NCI-H748 (cell line): ENCODE data around the gene GGA1.

Source experiments
- DNase-seq: peaks from one replicate; lab custom pipeline; 2025; ENCODE audit not compliant: unreplicated experiment; lab: John Stamatoyannopoulos, UW

The GGA1 gene, protein sequence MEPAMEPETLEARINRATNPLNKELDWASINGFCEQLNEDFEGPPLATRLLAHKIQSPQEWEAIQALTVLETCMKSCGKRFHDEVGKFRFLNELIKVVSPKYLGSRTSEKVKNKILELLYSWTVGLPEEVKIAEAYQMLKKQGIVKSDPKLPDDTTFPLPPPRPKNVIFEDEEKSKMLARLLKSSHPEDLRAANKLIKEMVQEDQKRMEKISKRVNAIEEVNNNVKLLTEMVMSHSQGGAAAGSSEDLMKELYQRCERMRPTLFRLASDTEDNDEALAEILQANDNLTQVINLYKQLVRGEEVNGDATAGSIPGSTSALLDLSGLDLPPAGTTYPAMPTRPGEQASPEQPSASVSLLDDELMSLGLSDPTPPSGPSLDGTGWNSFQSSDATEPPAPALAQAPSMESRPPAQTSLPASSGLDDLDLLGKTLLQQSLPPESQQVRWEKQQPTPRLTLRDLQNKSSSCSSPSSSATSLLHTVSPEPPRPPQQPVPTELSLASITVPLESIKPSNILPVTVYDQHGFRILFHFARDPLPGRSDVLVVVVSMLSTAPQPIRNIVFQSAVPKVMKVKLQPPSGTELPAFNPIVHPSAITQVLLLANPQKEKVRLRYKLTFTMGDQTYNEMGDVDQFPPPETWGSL

DNA sequence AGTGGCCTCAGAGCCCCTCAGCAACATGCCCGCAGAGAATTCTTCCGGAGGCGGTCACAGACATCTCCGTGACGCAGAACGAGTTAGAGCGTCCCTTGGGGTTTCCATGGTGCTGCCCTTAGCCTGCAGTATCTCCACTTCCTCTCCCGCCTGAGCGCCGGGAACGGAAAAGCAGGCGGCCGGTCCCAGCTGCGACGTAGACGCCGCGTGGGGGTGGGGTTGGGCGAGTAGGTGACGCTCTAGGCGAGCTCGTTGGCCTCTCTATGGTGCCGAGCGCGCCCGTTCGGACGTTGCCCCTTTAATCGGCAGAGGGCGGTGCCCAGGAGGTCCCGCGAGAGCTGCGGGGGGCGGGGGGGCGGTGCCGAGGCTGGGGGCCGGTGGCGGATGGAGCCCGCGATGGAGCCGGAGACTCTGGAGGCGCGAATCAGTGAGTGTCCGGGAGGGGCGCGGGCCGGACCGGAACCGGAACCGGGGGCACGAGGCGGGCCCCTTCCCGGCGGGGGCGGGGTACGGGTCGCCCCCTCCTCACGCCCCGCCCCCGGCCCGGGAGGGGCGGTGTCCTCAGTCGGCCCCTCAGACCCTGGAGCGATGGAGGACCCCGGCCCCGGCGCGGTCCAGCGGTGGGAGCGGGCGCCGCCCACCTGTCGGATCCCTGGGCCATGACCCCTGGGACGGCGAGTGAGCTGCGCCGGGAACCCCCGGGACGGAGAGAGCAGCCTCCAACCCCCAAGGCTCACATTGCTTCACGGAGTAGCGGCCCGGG, at the start of gene GGA1:
Gene GGA1 (plus strand): TSS at position 358 of the 763 bp plus-strand sequence. CDS start 27 bp downstream, at position 385.
- DNase-seq = peak; percentile 96

DNA sequence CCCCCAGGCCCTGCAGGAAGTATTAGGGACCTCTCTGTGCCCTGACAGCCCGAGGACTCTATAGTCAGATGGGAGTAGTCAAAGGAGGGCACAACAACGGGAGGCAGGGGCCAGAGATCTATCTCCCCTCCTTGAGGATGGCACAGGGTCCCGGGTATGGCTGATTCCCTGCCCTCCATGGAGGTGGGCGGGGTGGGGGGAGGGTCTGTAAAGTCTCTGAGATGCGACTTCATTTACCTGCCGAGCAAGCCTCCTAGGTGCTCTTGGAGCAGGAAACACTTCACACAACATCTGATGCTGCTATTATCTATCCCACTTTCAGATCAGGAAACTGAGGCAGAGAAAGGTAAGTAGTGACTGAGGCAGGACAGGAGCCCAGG, 49.1 kb upstream of the GGA1 start:
- DNase-seq = no peak

DNA sequence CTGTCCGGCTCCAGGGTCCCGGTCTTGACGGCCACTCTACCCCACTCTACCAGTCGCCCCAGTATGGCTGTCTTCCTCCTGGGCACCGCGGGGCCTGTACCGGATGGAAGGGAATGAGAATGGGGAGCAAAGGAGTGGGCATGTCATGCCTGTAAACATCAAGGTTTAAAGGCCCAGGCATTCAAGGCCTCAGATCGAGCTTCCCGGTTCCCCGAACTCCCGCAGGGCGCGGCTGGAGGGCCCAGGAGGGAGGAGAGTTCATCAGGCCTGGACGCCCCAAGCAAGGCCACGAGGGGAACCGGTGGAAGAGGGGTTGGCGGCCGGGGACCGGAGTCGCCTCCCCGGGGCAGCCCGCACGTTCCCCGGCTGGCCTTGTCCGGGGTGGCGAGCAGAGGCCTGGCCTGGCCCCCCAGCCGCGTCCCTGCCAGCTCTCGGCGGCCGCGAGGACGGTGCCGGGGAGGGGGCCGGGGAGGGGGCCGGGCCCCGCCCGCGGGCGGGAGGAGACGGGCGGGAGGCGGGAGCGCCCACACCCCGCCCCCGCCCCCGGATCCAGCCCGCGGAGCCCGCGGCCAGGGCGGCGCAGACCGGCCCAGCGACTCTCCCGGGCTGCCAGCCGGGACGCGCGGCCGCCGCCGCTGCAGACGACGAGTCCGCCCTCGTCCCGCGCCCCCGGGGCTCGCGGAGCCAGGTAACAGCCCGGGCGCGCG, 48.6 kb upstream of the GGA1 start, which contains the start of gene CDC42EP1:
Gene CDC42EP1 (plus strand): TSS at position 580 of the 707 bp plus-strand sequence. CDS start 5,870 bp downstream, outside the sequence.
- no peak for DNase-seq

DNA sequence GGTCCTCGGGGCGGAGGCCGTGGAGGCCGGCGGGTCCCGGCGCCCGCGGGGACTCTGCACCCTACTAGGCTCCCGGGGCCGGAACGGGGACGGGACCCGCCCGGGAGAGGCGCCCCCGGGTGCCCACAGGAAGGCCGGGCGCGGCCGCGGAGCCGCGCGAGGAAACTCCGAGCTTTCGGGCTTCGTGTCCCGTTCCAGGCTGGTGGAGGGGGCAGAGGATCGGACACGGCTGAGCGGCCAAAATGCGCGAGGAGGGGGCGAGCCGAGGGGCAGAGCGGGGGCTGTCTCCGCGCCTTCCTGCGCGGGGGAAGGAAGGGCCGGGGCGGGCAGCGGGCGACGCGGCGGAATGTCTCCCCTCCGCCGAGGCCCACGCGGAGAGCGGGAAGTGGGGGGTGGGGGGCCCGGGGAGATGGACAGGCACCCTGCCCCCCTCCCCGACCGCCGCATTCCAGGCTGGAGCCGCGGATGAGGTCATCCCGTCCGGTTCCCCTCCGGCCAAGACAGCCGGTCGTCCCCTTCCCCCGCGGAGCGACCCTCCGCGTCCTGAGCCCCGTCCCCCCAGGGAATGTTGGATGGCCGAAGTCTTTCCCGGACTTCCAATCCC, 47.9 kb upstream of the GGA1 start:
- no peak for DNase-seq

DNA sequence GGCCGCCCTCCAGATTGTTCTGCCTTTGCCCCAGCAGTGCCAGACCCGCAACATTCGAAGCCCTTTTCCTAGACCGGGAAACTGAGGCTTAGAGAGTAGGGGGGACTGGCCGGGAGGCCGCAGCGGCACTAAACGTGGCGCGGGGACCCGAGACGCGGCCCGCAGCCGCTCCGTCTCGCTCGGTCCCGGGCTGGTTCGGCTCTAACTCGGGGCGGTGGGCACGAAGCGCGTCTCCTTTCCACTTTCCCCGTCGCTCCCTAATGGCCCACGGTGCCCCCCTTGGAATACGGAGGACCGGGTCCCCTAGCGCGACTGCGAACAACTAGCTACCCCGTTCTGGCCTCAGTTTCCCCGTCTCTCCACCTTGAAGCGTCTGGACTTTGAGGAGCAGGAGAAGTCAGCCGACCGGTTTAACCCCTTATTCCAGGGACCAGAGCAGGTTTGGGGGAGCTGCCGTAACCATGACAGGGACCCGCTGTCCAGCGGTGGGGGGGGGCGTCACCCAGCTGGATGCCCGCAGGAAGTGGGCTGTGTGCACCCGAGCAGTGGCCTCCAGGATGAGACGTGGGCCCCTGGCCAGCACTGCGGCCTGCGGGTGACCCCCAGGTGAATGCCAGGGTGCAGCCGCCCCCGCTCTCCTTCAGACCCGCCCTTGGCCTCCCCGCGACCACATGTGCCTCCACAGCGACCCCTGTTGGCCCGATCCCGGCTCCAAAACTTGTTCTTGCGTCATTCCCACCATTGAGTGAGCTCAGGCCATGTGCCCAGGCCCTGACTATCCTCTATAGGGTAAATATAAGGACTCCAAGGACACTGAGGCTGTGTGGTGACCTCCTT, 47.2 kb upstream of the GGA1 start:
- peak; percentile 44 for DNase-seq

DNA sequence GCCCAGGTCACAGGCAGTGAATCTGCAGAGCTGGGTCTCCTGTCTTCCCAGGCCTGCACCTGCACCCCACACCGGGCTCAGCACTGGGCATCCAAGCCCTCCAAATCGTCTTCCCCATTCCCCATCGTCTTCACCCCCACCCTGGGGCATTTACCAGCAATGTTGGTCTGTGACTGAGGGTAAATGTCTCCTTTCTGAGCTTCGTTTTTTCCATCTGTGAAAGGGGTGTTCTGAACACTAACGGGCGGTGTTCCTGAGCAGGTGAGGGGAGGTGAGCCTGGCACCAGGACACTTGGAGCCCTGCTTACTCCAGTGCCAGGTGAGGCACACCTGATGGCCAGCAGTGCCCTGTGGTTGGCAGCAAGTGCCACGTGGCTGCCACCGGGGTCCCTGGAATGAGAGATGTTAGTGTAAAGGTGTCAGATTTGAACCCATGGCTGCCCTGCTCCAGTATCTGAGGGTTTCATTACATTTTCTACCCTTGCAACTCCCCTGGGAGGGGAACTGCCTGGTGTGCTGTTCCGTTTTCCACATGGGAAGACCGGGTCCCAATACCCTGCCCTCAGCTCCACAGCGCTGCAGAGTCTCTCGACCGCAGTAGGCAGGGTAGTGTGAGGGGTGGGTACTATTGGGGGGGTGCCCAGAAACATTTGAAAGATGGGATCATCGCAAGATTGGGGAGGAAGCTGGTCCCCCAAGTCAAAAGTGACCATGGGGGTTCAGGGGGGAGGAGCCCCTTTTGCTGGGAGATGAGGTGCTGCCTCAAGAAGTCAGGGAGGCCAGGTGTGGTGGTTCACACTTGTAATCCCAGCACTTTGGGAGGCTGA, 46.4 kb upstream of the GGA1 start:
- no peak for DNase-seq

DNA sequence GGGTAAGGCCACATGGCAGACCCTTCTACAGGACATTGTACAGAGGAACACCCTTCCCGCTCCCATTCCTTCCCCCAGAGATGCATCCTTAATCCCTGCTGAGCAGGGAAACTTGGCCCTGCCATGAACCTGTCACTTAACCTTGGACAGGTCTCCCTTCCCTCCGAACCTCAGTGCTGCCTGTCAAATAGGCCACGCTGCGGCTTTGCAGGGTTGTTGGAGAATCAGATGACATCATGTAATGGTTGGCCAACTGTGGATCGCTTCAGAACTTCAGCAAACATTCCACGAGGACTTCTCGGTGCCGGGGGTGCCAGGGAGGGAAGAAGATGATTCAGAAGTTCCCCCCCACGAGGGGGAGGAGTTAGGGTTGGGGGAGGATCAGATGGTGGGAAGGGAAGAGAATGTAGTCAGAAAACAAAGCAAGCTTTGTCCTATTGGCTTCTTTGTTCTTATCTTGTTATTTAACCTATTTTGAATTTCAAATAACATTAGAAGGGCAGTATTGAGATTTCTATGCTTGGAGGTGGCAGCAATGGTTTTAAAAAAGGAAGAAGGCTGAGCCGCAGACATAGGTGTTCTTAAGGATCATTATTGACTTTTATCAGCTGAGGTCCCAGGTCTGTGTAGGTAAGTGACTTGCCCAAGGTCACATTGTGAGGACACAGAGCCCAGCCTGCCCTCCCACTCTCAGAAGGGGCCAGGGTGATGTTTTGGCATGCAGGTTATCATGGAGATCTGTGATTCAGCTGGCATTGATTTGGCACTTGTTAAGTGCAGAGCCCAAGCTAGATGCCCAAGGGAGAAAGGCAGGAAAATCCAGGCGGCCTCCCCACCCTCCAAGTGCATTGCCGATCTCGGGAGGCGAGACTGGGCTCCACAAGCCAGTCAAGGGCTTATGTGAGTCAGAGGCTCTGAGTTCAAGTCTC, 45.2 kb upstream of the GGA1 start:
- DNase-seq = no peak

DNA sequence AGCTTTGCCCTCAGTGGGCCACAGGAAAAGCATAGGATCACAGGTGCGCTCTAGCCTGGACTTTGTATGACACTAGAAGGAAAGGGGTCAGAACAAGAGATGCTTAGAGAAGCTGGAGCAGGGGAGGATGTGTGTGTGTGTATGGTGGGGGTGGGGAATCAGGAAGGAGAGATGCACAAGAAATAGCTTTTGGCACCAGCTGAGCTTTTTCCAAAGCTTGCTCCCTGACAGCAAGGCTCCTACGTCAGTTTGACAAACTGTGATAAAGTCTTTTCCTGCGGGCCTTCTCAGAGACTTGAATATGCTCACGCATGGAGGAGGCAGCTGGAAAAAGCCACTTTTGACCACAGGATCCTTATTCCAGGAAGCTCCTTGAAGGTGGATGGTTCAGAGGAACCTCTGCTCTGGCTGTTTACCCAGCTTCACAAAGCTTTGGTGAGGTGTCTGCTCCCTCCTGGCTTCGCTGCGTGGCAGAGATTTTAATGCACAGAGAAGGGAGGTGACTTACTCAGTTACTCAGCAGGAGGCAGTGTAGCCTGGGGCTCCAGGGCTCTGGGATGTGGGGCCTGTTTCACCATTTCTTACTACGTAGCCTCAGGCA, 44.4 kb upstream of the GGA1 start:
- DNase-seq = no peak

DNA sequence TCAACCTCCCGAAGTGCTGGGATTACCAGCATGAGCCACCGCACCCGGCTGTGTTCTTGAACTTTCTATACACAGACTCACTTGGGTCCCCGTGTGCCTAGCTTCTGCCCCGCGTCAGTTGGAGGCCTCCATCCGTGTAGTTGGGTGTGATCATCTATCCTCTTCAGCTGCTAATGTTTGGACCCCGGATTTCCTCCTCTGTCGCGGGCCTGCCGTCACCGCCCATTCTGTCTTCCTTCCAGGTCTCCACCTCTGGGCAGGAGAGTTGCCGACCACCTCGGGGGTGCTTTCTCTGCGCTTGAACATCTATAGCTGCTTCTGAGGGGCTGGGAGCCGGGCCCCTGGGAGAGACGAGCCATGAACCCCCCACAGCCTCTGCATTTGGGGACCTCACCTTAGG, 42.8 kb upstream of the GGA1 start:
- DNase-seq = no peak

DNA sequence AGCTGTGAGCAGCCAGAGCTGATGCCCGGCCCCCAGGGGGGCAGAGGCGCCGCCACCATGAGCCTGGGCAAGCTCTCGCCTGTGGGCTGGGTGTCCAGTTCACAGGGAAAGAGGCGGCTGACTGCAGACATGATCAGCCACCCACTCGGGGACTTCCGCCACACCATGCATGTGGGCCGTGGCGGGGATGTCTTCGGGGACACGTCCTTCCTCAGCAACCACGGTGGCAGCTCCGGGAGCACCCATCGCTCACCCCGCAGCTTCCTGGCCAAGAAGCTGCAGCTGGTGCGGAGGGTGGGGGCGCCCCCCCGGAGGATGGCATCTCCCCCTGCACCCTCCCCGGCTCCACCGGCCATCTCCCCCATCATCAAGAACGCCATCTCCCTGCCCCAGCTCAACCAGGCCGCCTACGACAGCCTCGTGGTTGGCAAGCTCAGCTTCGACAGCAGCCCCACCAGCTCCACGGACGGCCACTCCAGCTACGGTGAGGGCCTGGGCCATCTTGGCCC, 42.3 kb upstream of the GGA1 start:
- DNase-seq = no peak

DNA sequence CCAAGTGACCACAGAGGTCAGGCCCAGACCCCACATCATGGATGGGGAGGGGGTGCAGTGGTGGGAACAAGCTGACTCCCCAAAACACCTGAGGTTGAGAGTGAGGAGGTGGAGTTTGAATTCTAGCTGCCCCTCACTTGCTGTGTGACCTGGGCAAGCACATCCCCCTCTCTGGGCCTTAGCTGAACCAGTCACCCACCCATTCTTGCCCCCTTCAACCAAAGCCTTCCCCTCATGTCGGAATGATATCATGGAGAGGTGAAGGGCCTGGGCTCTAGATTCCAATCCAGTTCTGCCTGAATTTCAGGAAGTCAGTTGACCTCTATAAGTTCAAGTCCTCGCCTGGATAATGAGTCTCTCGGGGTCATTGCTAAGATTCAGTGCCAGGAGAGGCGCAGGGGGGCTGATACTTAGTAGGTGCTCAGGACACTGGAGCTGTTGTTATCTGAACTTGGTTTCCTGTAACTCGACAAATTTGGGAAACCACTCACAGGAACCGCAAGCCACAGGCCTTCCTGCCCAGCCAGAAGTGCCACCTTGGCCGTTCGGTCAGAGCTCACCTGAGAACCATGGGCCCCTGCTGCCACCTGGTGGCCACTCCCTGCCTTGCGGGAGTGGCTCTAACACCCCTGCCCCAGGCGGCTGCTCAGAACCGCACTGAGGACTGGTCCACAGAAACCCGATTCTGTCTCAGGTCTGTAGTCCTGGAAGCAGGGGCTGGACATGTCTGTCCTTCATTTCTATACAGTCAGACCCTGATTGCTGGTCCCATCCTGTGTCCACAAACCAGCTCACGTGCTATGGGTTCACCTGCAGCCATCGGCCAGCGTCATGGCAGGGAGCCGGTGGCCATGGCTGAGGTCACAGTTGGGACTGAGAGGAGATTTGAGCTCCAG, 41.5 kb upstream of the GGA1 start:
- DNase-seq = peak; percentile 56

DNA sequence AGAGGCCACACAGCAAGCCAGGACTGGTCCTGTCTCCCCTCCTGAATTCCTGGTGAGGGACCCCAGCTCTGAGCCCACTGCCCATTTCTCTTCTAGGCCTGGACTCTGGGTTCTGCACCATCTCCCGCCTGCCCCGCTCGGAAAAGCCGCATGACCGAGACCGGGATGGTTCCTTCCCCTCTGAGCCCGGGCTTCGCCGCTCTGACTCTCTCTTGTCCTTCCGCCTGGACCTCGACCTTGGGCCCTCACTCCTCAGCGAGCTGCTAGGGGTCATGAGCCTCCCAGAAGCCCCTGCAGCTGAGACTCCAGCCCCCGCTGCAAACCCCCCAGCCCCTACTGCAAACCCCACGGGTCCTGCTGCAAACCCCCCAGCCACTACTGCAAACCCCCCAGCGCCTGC, 40.6 kb upstream of the GGA1 start:
- no peak for DNase-seq

DNA sequence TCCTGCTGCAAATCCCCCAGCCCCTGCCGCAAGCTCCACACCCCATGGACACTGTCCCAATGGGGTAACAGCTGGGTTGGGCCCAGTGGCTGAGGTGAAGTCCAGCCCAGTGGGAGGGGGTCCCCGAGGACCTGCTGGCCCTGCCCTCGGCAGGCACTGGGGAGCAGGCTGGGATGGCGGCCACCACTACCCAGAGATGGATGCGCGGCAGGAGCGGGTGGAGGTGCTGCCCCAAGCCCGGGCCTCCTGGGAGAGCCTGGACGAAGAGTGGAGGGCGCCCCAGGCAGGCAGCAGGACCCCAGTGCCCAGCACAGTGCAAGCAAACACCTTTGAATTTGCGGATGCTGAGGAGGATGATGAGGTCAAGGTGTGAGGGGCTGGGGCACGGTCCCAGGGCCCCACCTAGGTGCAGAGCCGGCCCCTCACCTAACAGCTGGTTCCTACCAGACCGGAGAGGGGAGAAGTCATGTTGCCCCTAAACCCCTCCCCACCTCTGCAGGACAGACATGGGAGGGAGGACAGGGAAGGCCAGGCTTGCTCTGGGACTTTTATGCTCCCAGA, 40.1 kb upstream of the GGA1 start:
- no peak for DNase-seq

DNA sequence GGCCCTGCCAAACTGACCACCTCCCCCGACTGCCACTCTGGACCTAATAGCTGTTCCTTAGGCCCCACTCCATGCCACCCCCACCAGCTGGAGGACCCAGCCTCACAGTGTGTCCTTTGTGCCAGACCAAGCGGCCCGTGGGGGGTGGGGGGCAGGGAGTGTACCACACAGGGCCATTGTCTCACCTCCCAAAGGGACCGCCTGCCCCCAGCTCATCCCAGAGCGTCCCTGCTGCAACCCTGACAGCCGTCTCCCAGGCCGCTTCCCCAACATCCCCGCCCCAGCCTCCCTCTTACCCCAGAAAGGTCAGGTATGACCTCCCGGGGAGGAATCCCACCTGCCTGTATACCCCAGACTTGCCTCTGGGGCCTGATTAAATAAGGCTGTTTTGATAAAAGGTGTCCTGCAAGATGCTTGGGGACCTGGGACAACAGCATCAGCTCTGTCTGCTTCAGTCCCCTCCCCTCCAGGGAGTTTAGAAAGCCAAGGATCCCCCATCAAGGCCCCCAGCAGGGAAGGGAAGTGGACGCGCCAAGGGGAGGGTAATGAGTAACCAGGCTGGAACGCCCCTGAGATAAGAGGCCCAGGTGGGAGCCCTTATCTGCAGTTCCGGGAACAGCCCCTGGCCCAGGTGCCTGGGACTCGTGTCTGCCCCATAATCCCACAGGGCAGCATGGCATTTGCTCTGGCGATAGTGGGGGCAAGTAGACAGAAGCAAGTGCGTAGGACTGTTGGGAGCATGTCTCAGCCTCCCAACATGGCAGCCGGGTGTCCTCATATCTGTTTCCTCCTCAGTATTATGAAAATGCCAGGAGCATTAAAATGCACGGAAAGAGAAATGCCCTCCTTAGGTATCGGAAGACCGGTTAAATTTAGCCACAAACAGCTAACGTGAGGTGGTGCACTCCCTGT, 39.4 kb upstream of the GGA1 start:
- no peak for DNase-seq
